T-helper 17 cell (primary cell): ENCODE data around the gene WNT3A. TPM values are rescaled to one million over a fixed set of nuclear protein-coding genes. Genes with fewer than 3 reads are reported as not detected.
"Not testable (repeated sequence)": the region's sequence is repeated elsewhere in the genome, so short reads cannot be mapped to it uniquely, and the experiment has no call there.

Source experiments
- ATAC-seq: fragments of 150-1000 bp; cut with Tn5 transposase; 2 replicates; pipeline ENCODE4 v1.10.0; 2021; ENCODE audit warnings: mild to moderate bottlenecking, moderate library complexity
- DNase-seq, 3 donors: peaks; one replicate each; pipeline versions ENCODE4 v3.0.0 to v3.0.0-alpha.2; 2020 to 2021
- H3K9me3 ChIP-seq: one replicate; pipeline ENCODE4 v1.7.0; 2013; ENCODE audit warnings: low read length, mild to moderate bottlenecking; ENCODE audit not compliant: control insufficient read depth, poor library complexity, severe bottlenecking
- H3K27ac Mint-ChIP-seq: one replicate; pipeline ENCODE4 v1.8.0; 2022; ENCODE audit warnings: mild to moderate bottlenecking, moderate library complexity, mixed read lengths
- H3K27me3 Mint-ChIP-seq: one replicate; pipeline ENCODE4 v1.8.0; 2022; ENCODE audit warnings: mixed read lengths
- H3K36me3 Mint-ChIP-seq: one replicate; pipeline ENCODE4 v1.8.0; 2022; ENCODE audit warnings: low read depth, mixed read lengths
- H3K4me1 Mint-ChIP-seq: one replicate; pipeline ENCODE4 v1.8.0; 2022; ENCODE audit warnings: mild to moderate bottlenecking, mixed read lengths
- H3K4me3 Mint-ChIP-seq: one replicate; pipeline ENCODE4 v1.8.0; 2022; ENCODE audit warnings: mild to moderate bottlenecking, moderate library complexity, mixed read lengths
- total RNA-seq, 4 donors: library from RNA in 2 of 4; stranded (reverse) in 2 of 4; gene quantifications; one replicate each; pipeline ENCODE4 v1.2.3 and lab custom pipeline; 2022 to 2026

Gene WNT3A
- total RNA-seq, 2 donors from 2014 or later, result not detected

- H3K9me3 ChIP-seq, result no peaks in the 10 kb centered on the region
- Mint-ChIP-seq H3K4me3 (no peak overlapping the region), H3K36me3 (peaks cover 4% of the 10 kb centered on the region), H3K4me1 (peaks cover 5% of the 10 kb centered on the region), H3K27ac (no peak overlapping the region), H3K27me3 (peaks cover 42% of the 10 kb centered on the region)
- no peak for DNase-seq
- no peak for ATAC-seq
Measured at GRCh38 chr1:228012555-228012954, 5.8 kb downstream of the WNT3A start.

GRCh38 chr1:228013131-228013934 is 6.5 kb downstream of the WNT3A start:
- peaks cover 5% of the 10 kb centered on the region for H3K4me1 Mint-ChIP-seq
- H3K27me3 Mint-ChIP-seq, result peaks cover 36% of the 10 kb centered on the region

GRCh38 chr1:228013935-228014930 is 7.4 kb downstream of the WNT3A start:
- H3K4me1 Mint-ChIP-seq, result peaks cover 2% of the 10 kb centered on the region
- no peak overlapping the region for H3K27ac Mint-ChIP-seq
- H3K27me3 Mint-ChIP-seq, result peaks cover 30% of the 10 kb centered on the region
- no peak overlapping the region for H3K4me3 Mint-ChIP-seq
- H3K36me3 Mint-ChIP-seq, result peaks cover 4% of the 10 kb centered on the region
- DNase-seq (peak in 1 of 3 donors; percentile 5), ATAC-seq (no peak)
- H3K9me3 ChIP-seq, result no peaks in the 10 kb centered on the region

More at GRCh38 chr1:228013131-228013934, 6.5 kb downstream of the WNT3A start:
- H3K9me3 ChIP-seq, result no peaks in the 10 kb centered on the region
- no peak overlapping the region for H3K27ac Mint-ChIP-seq
- H3K36me3 Mint-ChIP-seq, result peaks cover 4% of the 10 kb centered on the region
- DNase-seq (peak in 1 of 3 donors; percentile 6), ATAC-seq (no peak)
- H3K4me3 Mint-ChIP-seq, result no peak overlapping the region

GRCh38 chr1:228015276-228016180 is 8.7 kb downstream of the WNT3A start:
- no peaks in the 10 kb centered on the region for H3K9me3 ChIP-seq
- Mint-ChIP-seq H3K27ac (no peak overlapping the region), H3K27me3 (peaks cover 19% of the 10 kb centered on the region), H3K4me1 (peaks cover 2% of the 10 kb centered on the region), H3K36me3 (peaks cover 4% of the 10 kb centered on the region), H3K4me3 (no peak overlapping the region)
- DNase-seq, result no peak
- no peak for ATAC-seq

GRCh38 chr1:228016181-228016510 is 9.3 kb downstream of the WNT3A start:
- peaks cover 2% of the 10 kb centered on the region for H3K4me1 Mint-ChIP-seq
- ATAC-seq (no peak), DNase-seq (no peak)
- no peak overlapping the region for H3K4me3 Mint-ChIP-seq
- peaks cover 13% of the 10 kb centered on the region for H3K27me3 Mint-ChIP-seq
- H3K36me3 Mint-ChIP-seq, result peaks cover 4% of the 10 kb centered on the region
- H3K9me3 ChIP-seq, result no peaks in the 10 kb centered on the region
- no peak overlapping the region for H3K27ac Mint-ChIP-seq

- ATAC-seq (no peak), DNase-seq (no peak)
Measured at GRCh38 chr1:228016653-228017355, 10.0 kb downstream of the WNT3A start.

GRCh38 chr1:228017356-228018124 is 10.7 kb downstream of the WNT3A start:
- Mint-ChIP-seq H3K36me3 (no peaks in the 10 kb centered on the region), H3K4me1 (no peaks in the 10 kb centered on the region), H3K27ac (no peak overlapping the region), H3K4me3 (no peak overlapping the region), H3K27me3 (peaks cover 6% of the 10 kb centered on the region)
- ATAC-seq, result no peak
- H3K9me3 ChIP-seq, result no peaks in the 10 kb centered on the region
- no peak for DNase-seq

More at GRCh38 chr1:228016653-228017355, 10.0 kb downstream of the WNT3A start:
- H3K4me3 Mint-ChIP-seq, result no peak overlapping the region
- H3K36me3 Mint-ChIP-seq, result no peaks in the 10 kb centered on the region
- H3K4me1 Mint-ChIP-seq, result no peaks in the 10 kb centered on the region
- H3K9me3 ChIP-seq, result no peaks in the 10 kb centered on the region
- peaks cover 7% of the 10 kb centered on the region for H3K27me3 Mint-ChIP-seq
- H3K27ac Mint-ChIP-seq, result no peak overlapping the region

GRCh38 chr1:228018125-228018398 is 11.3 kb downstream of the WNT3A start:
- DNase-seq, result no peak
- no peaks in the 10 kb centered on the region for H3K9me3 ChIP-seq
- Mint-ChIP-seq H3K36me3 (no peaks in the 10 kb centered on the region), H3K4me3 (no peak overlapping the region), H3K4me1 (no peaks in the 10 kb centered on the region), H3K27me3 (peaks cover 5% of the 10 kb centered on the region), H3K27ac (no peak overlapping the region)
- ATAC-seq, result no peak

GRCh38 chr1:228018961-228019721 is 12.3 kb downstream of the WNT3A start:
- Mint-ChIP-seq H3K27me3 (no peaks in the 10 kb centered on the region), H3K36me3 (no peaks in the 10 kb centered on the region), H3K4me3 (no peak overlapping the region), H3K4me1 (peaks cover 2% of the 10 kb centered on the region), H3K27ac (no peak overlapping the region)
- DNase-seq (no peak), ATAC-seq (no peak)
- no peaks in the 10 kb centered on the region for H3K9me3 ChIP-seq

DNA sequence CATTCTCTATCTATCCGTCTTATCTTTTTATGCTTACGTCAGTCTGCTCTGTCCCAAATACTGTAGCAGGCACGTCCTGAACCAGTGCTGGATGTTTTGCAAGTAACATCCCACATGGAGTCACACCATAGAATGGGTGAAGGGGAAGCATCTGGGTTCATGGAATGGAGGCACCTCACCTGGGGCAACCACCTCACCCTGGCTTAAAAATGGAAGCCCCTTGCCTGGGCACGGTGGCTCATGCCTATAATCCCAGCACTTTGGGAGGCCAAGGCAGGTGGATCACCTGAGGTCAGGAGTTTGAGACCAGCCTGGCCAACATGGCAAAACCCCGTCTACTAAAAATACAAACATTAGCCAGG is 12.9 kb downstream of the WNT3A start:
- H3K27me3 Mint-ChIP-seq, ATAC-seq, H3K27ac Mint-ChIP-seq, H3K4me1 Mint-ChIP-seq, H3K9me3 ChIP-seq, DNase-seq, H3K4me3 Mint-ChIP-seq, H3K36me3 Mint-ChIP-seq: not testable (repeated sequence)

GRCh38 chr1:228020686-228021354 is 14.0 kb downstream of the WNT3A start:
- DNase-seq (no peak), ATAC-seq (no peak)
- peaks cover 2% of the 10 kb centered on the region for H3K4me1 Mint-ChIP-seq
- H3K36me3 Mint-ChIP-seq, result no peaks in the 10 kb centered on the region
- H3K27me3 Mint-ChIP-seq, result no peaks in the 10 kb centered on the region
- H3K4me3 Mint-ChIP-seq, result no peak overlapping the region
- H3K9me3 ChIP-seq, result no peaks in the 10 kb centered on the region
- H3K27ac Mint-ChIP-seq, result no peak overlapping the region
